Brain pericyte (primary cell): Measurements from ENCODE around the gene WFDC12.
"Not testable (repeated sequence)": the region's sequence is repeated elsewhere in the genome, so short reads cannot be mapped to it uniquely, and the experiment has no call there.

Experiments used
- DNase-seq: peaks from one replicate; pipeline ENCODE4 v3.0.0-alpha.2; 2012; ENCODE audit warnings: low read depth, low spot score

Gene WFDC12, protein sequence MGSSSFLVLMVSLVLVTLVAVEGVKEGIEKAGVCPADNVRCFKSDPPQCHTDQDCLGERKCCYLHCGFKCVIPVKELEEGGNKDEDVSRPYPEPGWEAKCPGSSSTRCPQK

DNA sequence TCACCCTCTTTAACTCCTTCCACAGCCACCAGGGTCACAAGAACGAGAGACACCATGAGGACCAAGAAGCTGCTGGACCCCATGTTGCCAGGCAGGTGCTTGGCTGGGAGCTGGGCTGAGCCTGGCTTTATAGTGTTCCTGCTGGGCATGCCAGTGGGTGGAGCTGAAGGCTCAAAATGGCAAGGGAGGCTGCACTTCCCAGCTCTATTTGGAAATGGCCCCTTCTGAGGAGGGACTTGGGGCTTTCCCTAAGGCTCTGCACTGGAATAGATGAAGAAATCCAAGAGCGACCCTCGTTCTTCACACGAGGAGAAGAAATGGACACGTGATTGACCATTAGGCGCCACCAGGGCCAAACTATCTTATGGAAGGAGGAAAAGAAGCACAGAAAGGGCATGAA, at the start of gene WFDC12:
WFDC12 (minus strand) TSS at position 101 of the 400 bp plus-strand sequence; CDS start at position 83, 18 bp downstream.
- DNase-seq, result no peak

DNA sequence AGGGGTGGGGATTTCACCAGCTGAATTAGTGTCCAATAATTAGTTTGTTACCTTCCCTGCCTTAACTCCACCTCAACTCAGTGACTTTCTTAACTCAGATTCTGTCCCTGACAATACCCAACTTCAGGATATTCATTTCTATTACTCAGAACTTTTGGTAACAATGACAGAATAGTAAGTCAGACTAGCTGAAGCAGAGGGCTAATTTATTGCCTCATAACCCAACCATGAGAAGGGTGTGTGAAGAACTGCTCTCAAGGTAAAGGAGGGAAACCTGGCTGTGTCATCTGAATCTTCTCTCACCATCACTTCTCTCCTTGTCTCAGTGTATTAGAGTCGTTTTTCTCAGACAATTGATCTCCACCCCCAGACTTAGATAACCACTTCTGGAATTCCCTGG, 49.3 kb upstream of the WFDC12 start:
- DNase-seq, result no peak

DNA sequence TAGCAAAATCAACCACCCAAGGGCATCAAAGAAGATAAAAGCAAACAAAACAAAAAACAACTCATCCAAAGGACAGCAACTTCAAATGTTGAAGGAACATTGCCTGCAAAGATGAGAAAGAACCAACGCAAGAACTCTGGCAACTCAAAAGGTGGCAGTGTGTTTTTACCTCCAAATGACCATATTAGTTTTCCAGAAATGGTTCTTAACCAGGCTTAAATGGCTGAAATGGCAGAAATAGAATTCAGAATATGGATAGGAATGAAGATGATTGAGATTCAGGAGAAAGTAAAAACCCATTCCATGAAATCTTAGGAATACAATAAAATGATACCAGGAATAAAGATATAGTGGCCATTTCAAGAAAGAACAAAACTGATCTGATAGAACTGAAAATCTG, 40.6 kb upstream of the WFDC12 start:
- DNase-seq, result no peak

DNA sequence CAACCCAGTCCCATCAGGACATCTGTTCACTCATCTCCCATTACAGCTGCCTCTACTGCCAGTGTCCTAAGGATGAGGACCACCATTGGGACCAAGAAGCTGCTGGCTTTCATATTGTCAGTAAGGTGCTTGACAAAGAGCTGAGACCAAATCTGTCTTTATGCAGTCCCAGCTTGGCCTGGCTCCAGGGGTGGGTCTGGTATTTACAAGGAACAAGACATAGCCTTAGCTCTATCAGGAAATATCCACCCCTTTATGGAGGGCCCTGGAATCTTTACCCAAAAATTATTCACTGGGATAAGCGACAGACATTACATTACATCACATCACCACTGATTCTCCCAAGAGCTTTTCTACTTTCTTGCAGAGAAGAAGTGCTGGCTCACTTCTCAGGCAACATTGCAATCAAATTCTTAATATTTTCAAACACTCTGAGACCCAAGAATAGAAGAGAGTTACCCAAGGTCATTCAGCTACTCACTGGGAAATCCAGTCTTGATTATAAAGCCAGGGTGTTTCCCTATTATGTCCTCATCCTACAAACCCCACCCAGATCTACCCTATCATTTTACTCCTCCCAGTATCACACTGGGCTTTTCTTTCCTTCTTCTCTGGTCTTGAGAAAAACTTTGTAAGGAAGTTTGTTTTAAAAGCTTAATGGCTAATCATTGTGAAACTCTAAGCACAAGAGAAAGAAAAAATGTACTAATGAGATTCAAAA, 39.0 kb upstream of the WFDC12 start:
- no peak for DNase-seq

DNA sequence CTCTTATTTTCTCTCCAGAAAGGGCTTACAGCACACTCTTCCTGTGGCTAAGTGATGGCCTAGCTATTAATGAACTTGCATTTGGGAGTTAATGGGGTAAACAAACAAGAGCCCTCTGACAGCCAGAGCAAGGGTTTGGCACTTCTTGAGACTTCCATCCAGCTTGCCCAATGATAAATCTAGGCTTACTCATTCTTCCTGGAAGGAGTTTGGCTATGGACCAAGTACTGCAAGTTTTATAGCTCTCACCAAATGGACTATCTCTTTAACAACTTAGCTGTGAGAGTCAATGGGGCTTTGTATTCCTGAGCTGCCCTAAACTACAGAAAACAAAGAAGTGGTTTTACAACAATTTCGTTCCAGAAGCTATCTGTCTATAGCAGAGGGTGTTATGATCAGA, 33.7 kb upstream of the WFDC12 start:
- no peak for DNase-seq

DNA sequence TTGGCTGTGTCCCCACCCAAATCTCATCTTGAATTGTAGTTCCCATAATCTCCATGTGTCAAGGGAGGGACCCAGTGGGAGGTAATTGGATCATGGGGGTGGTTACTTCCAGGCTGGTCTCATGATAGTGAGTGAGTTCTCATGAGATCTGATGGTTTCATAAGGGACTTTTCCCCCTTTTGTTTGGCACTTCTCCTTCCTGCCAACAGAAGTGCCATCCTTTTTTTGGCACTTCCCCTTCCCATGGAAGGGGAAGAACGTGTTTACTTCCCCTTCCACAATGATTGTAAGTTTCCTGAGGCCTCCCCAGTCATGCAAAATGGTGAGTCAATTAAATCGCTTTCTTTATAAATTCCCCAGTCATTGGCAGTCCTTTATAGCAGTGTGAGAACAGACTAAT, 32.4 kb upstream of the WFDC12 start:
- DNase-seq, result no peak

DNA sequence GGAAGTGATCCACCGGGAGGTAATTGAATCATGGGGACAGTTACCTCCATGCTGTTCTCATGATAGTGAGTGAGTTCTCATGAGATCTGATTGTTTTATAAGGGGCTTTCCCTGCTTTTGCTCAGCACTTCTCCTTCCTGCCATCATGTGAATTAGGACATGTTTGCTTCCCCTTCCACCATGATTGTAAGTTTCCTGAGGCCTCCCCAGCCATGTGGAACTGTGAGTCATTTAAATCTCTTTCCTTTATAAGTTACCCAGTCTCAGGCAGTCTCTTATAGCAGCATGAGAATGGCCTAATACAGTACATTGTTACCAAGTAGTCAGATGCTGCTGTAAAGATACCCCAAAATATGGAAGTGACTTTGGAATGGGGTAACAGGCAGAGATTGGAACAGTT, 30.5 kb upstream of the WFDC12 start:
- not testable (repeated sequence) for DNase-seq

DNA sequence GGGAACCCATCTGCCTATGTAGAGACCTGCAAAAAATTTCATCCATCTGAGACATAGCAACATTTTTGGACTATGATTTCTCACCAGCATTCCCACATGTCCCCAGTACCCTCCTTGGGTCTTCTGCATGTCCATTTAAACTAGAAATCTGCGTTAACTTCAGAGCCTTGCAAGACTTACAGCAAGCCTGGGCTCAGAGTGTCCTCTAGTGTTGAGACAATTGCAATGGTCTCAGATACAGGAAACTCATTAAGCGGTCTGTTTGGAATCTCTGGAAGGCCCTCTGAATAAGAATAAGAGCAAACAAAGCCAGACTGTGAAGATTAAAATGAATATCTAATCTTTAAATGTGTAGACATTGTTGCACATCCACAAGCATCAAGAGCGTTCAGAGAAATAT, 29.9 kb upstream of the WFDC12 start:
- DNase-seq, result no peak

DNA sequence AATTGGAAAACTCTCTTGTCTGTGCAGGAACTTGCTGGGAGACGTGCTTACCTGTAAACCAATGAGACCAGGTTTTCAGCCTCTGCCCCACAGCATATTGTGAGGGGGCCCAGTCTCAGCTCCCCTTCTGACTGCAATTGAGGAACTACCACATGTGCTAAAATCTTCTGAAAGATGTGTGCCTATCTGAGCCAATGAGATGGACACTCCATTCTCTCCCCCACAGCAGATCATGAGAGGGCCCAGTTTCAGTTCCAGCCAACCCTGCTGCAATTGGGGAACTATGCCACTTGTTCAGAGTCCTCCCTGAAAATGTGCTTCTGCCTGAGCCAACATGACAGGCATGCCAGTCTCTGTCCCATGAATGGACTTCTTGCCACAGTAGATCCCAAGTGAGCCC, 29.5 kb upstream of the WFDC12 start:
- DNase-seq, result no peak

DNA sequence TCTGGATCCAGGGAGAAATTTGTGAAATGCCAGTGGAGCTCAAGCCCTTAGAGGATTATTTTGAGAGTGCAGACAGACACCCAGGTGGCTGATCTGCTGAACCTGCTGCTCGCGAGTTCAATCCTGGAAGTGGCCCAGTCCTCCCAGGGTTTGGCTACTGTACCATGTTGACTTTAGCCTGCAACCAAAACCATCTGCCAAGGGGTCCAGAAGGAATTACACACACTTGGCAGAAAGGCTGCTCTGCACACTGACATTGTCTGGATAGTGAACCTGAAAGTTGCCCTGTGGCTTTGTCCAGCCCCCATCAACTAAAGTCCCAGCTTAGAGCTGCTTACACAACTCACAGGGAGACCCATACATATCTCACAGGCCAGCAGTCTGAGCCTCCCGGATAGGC, 28.9 kb upstream of the WFDC12 start:
- no peak for DNase-seq

DNA sequence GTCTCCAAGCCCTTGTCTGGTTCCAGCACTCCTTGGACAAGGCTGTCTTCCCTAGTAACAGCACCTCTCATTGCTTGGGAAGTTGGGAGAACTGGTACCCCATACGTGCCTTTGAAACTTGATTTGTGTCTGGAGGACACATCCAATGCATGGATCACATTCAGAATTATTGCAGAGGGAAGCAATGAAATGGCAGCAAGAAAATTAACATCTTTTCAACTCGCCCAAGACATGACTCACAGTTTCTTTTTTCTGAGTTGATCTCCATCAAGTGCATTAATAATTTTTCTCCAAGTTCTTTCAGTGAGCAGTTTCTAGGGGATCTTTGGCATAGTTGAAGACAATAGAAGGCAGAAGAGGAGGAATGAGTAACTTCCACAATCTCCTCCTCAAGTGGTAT, 28.1 kb upstream of the WFDC12 start:
- no peak for DNase-seq

DNA sequence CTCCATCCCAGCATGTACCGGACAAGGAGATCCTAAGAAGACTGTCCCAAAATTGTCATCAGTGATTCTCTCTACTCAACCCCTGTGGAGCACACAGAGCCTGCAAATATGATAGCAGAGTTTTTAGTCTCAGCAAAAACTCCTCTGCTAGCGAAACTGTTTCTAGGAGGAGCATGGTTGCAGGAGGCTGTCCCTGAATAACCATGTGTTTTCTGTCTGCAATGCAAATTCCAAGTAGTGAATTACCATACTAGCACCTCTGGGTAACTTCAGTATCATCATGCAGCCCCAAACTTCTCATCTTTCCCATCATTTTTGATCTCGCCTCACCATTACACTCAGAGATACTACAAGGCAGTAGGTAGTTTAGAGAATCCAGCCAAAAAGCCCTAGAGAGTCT, 24.8 kb upstream of the WFDC12 start:
- DNase-seq, result no peak

DNA sequence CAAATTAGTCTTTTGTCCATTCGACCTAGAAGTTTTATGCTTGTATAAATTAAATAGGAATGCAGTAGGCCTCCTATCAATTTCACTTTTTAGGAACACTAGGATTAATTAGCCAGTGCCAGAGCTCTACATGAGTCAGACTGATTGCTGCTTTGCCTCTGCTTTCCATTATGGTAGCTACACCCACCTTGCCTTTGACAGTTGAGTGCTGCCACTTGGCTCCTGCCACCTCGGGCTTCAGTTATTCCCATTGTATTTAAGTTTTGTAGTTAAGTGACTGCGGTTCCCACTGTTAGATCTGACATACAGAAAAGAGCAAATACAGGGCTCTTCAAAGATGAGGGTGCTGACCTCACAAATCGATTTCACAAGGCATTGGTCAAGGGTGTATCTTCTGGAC, 16.6 kb upstream of the WFDC12 start:
- DNase-seq, result no peak

DNA sequence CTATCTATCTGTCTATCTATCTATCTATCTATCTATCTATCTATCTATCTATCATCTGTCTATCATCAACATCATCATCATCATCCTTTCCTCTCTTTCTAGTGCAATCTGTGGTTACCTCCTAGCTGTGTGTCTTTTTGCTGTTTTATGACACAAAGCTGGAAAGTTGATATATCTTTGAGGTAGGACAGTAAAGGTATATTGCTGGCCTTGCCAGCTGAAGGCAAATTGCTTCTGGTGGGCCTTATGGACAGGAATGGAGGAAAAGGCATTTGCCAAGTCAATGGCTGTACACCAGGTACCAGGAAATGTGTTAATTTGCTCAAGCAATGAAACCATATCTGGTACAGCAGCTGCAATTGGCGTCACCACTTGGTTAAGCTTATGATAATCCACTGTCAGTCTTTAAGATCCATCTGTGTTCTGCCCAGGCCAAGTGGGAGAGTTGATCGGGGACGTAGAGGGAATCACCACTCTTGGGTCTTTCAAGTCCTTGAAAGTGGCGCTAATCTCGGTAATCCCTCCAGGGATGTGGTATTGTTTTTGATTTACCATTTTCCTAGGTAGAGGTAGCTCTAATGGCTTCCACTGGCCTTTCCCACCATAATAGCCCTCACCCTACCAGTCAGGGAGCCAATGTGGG, 15.6 kb upstream of the WFDC12 start:
- not testable (repeated sequence) for DNase-seq

DNA sequence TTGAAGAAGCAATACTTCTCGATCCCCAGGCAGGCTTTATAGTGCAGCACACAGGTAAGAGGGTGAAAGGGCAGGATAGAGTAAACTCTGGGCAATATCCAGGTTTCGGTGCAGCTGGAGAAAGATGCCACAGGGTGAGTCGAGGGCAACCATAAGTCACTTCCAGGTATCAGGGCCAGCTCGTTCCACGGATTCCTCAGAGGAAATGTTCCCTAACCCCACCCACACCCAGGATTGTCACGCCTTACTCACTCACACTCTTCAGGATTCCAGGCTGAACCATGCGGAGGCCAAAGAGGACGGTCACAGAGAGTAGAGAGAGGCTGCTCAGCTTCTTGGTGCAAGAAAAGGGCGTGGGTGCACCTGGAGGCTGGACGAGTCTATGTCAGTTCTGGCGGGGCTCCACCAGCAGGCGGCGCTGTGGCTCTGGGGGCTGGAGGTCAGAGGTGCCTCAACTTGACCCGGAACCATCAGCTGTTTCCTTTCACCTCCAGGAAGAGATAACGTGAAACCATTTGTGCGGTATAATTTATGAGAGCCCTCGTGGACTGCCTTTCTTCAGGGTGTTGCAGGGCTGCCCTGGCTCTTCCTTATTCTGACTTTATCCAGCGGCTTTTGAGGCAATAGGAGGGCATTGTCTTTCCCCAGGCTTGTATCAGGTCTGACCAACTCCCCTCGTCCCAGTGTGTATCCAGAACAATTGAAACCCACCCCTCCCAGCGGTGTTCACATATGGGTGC, 14.5 kb upstream of the WFDC12 start:
- no peak for DNase-seq

DNA sequence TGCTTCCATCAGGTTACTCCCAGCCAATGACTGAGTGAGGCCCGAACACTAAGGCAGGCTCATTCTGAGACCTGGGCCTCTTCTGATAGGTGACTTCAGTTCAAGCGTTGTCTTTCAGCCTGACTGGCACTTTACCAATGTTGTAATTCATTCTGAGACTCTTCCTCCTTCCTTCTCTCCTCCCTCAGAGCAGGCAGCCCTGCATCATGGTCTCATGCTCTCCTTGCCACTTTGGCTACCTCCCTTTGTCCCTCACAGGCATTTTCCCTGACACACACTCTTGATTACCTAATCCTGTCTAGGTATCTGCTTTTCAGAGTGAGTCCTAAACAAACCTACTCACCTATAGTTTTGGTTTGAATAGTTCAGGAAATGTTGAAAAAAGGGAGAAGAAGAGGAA, 12.6 kb upstream of the WFDC12 start:
- no peak for DNase-seq

DNA sequence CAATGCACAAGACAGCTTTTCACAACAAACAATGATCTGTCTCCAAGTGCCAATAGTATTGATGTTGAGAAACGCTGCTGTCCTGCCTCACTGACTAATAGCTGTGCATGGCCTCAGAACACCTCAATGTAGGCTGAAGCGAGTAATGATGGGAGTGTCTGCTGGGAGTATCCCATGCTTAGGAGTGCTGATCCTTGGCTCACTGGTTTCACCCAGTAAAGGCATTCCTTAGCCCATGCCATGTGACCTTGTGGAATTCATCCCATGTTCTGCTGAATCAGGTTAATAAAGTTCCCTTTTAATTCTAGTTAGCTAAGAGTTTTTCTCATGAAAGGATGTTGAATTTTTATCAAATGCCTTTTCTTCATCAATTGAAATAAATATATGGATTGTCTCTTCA, 3.8 kb upstream of the WFDC12 start:
- no peak for DNase-seq

DNA sequence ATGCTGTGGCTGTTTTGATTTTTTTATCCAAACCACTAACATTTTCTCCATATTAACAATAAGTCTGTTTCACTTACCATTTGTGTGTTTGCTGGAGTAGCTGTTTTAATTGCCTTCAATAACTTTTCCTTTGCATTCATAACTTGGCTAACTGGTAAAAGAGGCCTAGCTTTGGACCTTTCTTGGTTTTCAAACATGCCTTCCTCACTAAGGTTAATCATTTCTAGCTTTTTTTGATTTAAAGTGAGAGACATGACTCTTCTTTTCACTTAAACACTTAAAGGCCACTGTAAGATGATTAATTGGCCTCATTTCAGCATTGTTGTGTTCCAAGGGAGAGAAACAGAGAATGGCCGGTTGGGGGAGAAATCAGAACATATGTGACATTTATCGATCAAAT, 2.9 kb downstream of the WFDC12 start:
- no peak for DNase-seq

DNA sequence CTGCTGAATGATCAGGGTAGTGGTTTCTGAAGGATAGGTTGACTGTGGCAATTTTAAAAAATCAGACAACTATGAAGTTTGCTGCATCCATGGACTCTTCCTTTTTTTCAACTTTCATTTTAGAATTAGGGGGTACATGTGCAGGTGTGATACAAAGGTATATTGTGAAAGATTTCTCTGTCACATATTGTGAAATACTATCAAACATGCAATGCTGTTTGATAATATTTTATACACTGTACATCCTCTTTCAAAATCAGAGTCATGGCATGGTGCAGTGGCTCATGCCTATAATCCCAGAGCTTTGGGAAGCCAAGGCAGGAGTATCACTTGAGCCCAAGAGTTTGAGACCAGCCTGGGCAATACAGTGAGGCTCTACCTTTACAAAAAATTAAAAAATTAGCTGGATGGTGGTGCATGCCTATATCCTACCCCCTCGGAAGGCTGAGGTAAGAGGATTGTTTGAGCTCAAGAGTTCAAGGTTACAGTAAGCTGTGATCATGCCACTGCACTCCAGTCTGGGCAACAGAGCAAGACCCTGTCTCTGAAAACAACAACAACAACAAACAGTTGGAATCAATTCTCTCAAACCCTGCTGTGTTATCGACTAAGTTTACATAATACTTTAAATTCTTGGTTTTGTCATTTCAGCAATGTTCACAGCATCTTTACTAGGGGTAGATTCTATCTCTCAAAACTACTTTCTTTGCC, 4.6 kb downstream of the WFDC12 start:
- DNase-seq, result no peak

DNA sequence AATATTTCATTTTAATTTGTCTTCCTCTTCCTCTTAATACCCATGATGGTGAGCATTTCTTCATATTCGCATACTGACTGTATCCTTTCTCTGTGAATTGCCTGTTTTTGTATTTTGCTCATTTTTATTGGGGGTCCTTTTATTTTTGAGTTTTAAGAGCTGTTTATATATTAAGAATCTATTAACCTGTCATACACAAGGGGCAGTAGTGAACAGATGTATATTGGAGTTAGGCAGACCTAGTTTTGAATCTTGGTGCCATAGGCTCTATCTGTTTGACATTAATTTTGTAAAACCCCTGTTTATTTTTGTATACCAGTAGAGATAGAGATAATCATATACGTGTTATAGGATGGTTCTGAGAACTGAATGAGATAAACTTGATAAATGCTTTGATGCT, 6.2 kb downstream of the WFDC12 start:
- no peak for DNase-seq

DNA sequence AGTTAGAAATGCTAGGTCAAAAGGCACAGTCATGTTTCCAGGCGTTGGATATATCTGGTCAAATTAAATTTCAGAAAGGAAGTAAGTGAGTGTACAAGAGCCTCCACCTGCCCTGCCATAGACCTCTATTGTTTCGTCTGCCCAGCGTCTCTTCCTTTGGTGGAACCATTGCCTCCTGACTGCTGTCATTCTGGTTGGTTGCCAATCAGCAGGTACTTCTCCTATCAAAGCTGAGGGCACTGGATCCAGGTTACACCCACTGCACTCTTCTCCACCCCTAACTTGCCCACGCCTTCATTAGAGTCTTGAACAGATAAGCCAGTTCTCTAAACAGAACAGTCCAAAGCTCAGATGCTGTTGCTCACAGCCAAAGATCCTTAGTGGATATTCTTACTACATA, 6.7 kb downstream of the WFDC12 start:
- no peak for DNase-seq

DNA sequence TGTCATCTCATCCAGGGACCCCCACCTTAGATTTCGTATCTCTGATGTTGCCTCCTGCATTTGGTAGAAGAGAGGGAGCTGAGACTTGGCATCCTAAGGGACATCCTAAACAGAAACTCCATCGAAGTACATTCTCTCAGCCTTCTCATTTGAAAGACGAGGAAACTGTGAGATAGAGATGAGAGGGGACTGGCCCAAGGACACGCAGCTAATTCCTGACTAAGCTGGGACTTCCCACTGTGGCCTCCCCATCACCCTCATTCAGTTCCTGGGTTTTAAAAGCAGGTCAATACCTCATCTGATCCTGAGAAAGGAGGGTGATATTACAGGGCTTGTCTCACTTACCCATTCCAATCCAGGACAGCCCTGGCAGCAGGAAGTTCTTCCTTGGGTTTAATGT, 8.4 kb downstream of the WFDC12 start:
- DNase-seq, result no peak
